CD14-positive monocyte (primary cell): Measurements from ENCODE around the gene LRP6. TPM values are rescaled to one million over a fixed set of nuclear protein-coding genes. Genes with fewer than 3 reads are reported as not detected.

ENCODE experiments used
- DNase-seq, 3 donors: peaks; one replicate each; pipeline ENCODE4 v3.0.0-alpha.2; 2011 to 2022
- H2AFZ ChIP-seq: 2 replicates; pipeline ENCODE4 v1.6.0; 2012; ENCODE audit warnings: mild to moderate bottlenecking, low read depth, low read length, inconsistent platforms; ENCODE audit not compliant: insufficient read depth, poor library complexity, severe bottlenecking
- H3K27ac ChIP-seq, 2 donors: 1 replicate in 1 of 2; 2 replicates in 1 of 2; pipeline ENCODE4 v1.5.1; 2012 to 2013; ENCODE audit warnings: low read length in 2 of 2, control low read depth in 1 of 2, inconsistent platforms in 1 of 2, low read depth in 1 of 2, mild to moderate bottlenecking in 1 of 2
- H3K27me3 ChIP-seq, 2 donors: one replicate each; pipeline versions ENCODE4 v1.6.0 to v1.6.1; 2011 to 2013; ENCODE audit warnings: low read length in 2 of 2; ENCODE audit not compliant: control insufficient read depth in 2 of 2, insufficient read depth in 2 of 2
- H3K36me3 ChIP-seq, 2 donors: replicated peaks in 1 of 2; 1 replicate in 1 of 2; 2 replicates in 1 of 2; pipeline versions ENCODE4 v1.5.1 to v1.6.1; 2012 to 2013; ENCODE audit warnings: low read length in 2 of 2, control low read depth in 1 of 2, inconsistent platforms in 1 of 2, mild to moderate bottlenecking in 1 of 2; ENCODE audit not compliant: insufficient read depth in 2 of 2, control insufficient read depth in 1 of 2
- H3K4me1 ChIP-seq, 2 donors: 1 replicate in 1 of 2; 2 replicates in 1 of 2; pipeline versions ENCODE4 v1.5.1 to v1.6.1; 2012 to 2013; ENCODE audit warnings: low read length in 2 of 2, control low read depth in 1 of 2, inconsistent platforms in 1 of 2, mild to moderate bottlenecking in 1 of 2, moderate library complexity in 1 of 2; ENCODE audit not compliant: insufficient read depth in 2 of 2, control insufficient read depth in 1 of 2
- H3K4me2 ChIP-seq: replicated peaks from 2 replicates; pipeline ENCODE3; 2012; ENCODE audit warnings: low read length, moderate library complexity, mild to moderate bottlenecking; ENCODE audit not compliant: poor library complexity, severe bottlenecking; ENCODE audit errors: extremely low read depth
- H3K4me3 ChIP-seq, 3 experiments: fragments of 200-600 bp in 1 of 3; sonication (generic) in 1 of 3; replicated peaks in 1 of 3; 1 replicate in 2 of 3; 2 replicates in 1 of 3; pipeline ENCODE4 v1.5.1; 2011 to 2013; ENCODE audit warnings: low read length in 3 of 3, mild to moderate bottlenecking in 3 of 3, control low read depth in 2 of 3, low read depth in 2 of 3, inconsistent platforms in 1 of 3, moderate library complexity in 1 of 3
- H3K79me2 ChIP-seq: 2 replicates; pipeline ENCODE4 v1.6.0; 2012; ENCODE audit warnings: mild to moderate bottlenecking, control low read depth, inconsistent platforms, low read length, moderate library complexity; ENCODE audit not compliant: insufficient read depth
- H3K9ac ChIP-seq: 2 replicates; pipeline ENCODE4 v1.6.0; 2017; ENCODE audit warnings: low read length, mild to moderate bottlenecking; ENCODE audit not compliant: insufficient read depth, poor library complexity, severe bottlenecking
- H3K9me3 ChIP-seq, 2 donors: replicated peaks in 1 of 2; 1 replicate in 1 of 2; 2 replicates in 1 of 2; pipeline versions ENCODE4 v1.5.1 to v1.6.1; 2012 to 2013; ENCODE audit warnings: low read length in 2 of 2, control low read depth in 1 of 2; ENCODE audit not compliant: control insufficient read depth in 1 of 2, insufficient read depth in 1 of 2
- H4K20me1 ChIP-seq: 2 replicates; pipeline ENCODE4 v1.6.0; 2012; ENCODE audit warnings: mild to moderate bottlenecking, low read length, control low read depth, moderate library complexity; ENCODE audit not compliant: insufficient read depth
- H3K27ac Mint-ChIP-seq, 7 donors: one replicate each; pipeline ENCODE4 v1.8.0; 2020; ENCODE audit warnings: mild to moderate bottlenecking in 7 of 7, mixed read lengths in 7 of 7, moderate library complexity in 6 of 7, inconsistent platforms in 2 of 7
- H3K27me3 Mint-ChIP-seq, 3 donors: one replicate each; pipeline ENCODE4 v1.8.0; 2021 to 2022; ENCODE audit warnings: low read depth in 3 of 3, mild to moderate bottlenecking in 3 of 3, mixed read lengths in 3 of 3, moderate library complexity in 3 of 3, inconsistent platforms in 1 of 3
- H3K36me3 Mint-ChIP-seq, 2 donors: one replicate each; pipeline ENCODE4 v1.8.0; 2020; ENCODE audit warnings: mixed read lengths in 2 of 2, inconsistent platforms in 1 of 2, mild to moderate bottlenecking in 1 of 2
- H3K4me1 Mint-ChIP-seq: one replicate; pipeline ENCODE4 v1.8.0; 2020; ENCODE audit warnings: mild to moderate bottlenecking, mixed read lengths
- H3K4me3 Mint-ChIP-seq, 2 donors: one replicate each; pipeline ENCODE4 v1.8.0; 2020; ENCODE audit warnings: mild to moderate bottlenecking in 2 of 2, mixed read lengths in 2 of 2, moderate library complexity in 1 of 2
- H3K9me3 Mint-ChIP-seq, 7 donors: one replicate each; pipeline ENCODE4 v1.8.0; 2020 to 2022; ENCODE audit warnings: mixed read lengths in 7 of 7, mild to moderate bottlenecking in 6 of 7, moderate library complexity in 6 of 7, inconsistent platforms in 2 of 7
- WGBS: methylation state at CpG from one replicate; pipeline ENCODE4 v1.1.5; 2013; ENCODE audit warnings: missing lambda C conversion rate; ENCODE audit not compliant: insufficient coverage; 5-methylcytosine and 5-hydroxymethylcytosine counted together
- intact Hi-C, 2 donors: fragments of 100-400 bp; cut with micrococcal nuclease; formaldehyde crosslinking; loops; one replicate each; pipeline versions ENCODE4 v1.15.0 to v1.15.1; 2023
- polyA plus RNA-seq, 3 donors: library from polyadenylated mRNA; depleted of rRNA in 1 of 3; unstranded in 2 of 3; stranded (reverse) in 1 of 3; fragments of 300-500 nt in 2 of 3; fragments of >200 nt in 1 of 3; fragmentation: Illumina TruSeq in 2 of 3; gene quantifications; 1 replicate in 2 of 3; 2 replicates in 1 of 3; pipeline ENCODE4 v1.2.3, GENCODE V29; 2012 to 2021
- TF ChIP-seq, protein P1 (sequence below): fragments of 200-600 bp; IDR thresholded peaks from one replicate; pipeline ENCODE4 v1.8.0; 2022; ENCODE audit warnings: antibody characterized with exemption, mild to moderate bottlenecking

LRP6 gene
- polyA plus RNA-seq, 3 donors: 0.08 TPM; not detected in 2

DNA sequence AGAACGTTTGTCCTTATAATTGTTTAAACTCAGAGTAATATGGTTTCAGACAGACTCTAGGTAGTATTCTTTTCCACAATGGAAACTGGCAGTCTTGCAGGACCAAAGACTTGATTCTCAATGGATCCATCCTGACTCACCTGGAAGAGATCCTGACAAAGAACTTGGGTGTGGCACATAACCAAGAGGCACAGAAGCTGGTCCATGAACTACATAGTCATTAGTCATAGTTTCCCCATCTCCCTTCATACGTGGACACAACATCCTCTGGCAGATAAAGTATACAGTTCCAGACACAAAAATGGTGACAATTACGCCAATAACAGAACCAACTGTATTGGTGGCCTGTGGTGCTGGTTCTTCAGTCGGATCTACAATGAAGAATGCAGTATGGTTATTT, 140.3 kb downstream of the LRP6 start:
- no peak overlapping the region for H3K27ac ChIP-seq
- DNase-seq: no peak
- Mint-ChIP-seq H3K27ac (no peak overlapping the region), H3K36me3 (no peaks in the 10 kb centered on the region), H3K9me3 (peaks cover 0 to 2% (median 0%) of the 10 kb centered on the region in 7 donors), H3K4me3 (no peak overlapping the region), H3K4me1 (peaks cover 17% of the 10 kb centered on the region), H3K27me3 (peaks cover 0 to 8% (median 3%) of the 10 kb centered on the region in 3 donors)
- no peaks in the 10 kb centered on the region for H3K79me2 ChIP-seq
- H3K9me3 ChIP-seq: no peaks in the 10 kb centered on the region
- intact Hi-C loops: no loop called here
- peaks cover 0 to 10% of the 10 kb centered on the region in 2 donors for H3K4me1 ChIP-seq
- H3K4me2 ChIP-seq: no peak overlapping the region
- no peak overlapping the region for H2AFZ ChIP-seq
- H4K20me1 ChIP-seq: no peaks in the 10 kb centered on the region
- TF ChIP-seq, protein P1, sequence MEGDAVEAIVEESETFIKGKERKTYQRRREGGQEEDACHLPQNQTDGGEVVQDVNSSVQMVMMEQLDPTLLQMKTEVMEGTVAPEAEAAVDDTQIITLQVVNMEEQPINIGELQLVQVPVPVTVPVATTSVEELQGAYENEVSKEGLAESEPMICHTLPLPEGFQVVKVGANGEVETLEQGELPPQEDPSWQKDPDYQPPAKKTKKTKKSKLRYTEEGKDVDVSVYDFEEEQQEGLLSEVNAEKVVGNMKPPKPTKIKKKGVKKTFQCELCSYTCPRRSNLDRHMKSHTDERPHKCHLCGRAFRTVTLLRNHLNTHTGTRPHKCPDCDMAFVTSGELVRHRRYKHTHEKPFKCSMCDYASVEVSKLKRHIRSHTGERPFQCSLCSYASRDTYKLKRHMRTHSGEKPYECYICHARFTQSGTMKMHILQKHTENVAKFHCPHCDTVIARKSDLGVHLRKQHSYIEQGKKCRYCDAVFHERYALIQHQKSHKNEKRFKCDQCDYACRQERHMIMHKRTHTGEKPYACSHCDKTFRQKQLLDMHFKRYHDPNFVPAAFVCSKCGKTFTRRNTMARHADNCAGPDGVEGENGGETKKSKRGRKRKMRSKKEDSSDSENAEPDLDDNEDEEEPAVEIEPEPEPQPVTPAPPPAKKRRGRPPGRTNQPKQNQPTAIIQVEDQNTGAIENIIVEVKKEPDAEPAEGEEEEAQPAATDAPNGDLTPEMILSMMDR: no peak
- no CpG with 5 or more reads among the region's 4 CpGs for WGBS
- no peak overlapping the region for H3K9ac ChIP-seq
- no peak overlapping the region for H3K4me3 ChIP-seq
- H3K27me3 ChIP-seq: no peaks in the 10 kb centered on the region
- H3K36me3 ChIP-seq: no peaks in the 10 kb centered on the region

DNA sequence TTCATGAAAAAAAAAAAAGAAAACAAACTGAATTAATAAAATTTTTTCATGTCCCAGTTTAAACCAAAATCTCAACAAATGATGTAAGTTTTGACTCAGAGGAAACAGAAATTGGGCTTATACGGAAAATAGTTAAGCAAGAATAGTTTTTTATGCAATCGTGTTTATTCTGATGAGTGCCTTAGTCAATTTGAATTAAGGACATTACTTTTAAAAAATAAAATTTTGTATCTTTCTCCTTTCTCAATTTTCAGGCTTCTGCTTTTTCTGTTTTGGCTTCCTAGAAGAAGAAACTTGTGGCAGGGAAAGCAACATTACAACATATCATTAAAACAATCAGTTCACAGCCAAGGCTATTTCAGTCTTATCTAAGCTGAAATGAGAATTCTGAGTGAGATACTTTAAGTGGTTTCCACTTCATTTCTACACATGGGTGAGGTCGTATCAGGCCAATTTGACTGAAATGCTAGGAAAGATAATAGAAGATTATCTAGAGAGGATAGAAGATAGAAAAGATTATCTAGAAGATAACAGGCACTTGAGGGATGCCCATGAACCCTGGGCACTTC, 143.7 kb downstream of the LRP6 start:
- no peak overlapping the region for H3K4me2 ChIP-seq
- peaks cover 17% of the 10 kb centered on the region for H3K4me1 Mint-ChIP-seq
- H3K4me1 ChIP-seq: peaks cover 0 to 10% of the 10 kb centered on the region in 2 donors
- intact Hi-C loops: no loop called here
- TF ChIP-seq, protein P1: no peak
- H4K20me1 ChIP-seq: no peaks in the 10 kb centered on the region
- H3K36me3 Mint-ChIP-seq: no peaks in the 10 kb centered on the region
- H3K27me3 ChIP-seq: no peaks in the 10 kb centered on the region
- peak overlapping the region in 2 of 7 donors; percentile 10 to 27 for H3K27ac Mint-ChIP-seq
- H3K79me2 ChIP-seq: no peaks in the 10 kb centered on the region
- no peak overlapping the region for H3K9ac ChIP-seq
- H3K4me3 Mint-ChIP-seq: no peak overlapping the region
- no peaks in the 10 kb centered on the region for H3K9me3 ChIP-seq
- H3K36me3 ChIP-seq: no peaks in the 10 kb centered on the region
- no peak overlapping the region for H3K27ac ChIP-seq
- no peak overlapping the region for H3K4me3 ChIP-seq
- WGBS: no CpG with 5 or more reads among the region's 3 CpGs
- peaks cover 0 to 1% (median 0%) of the 10 kb centered on the region in 3 donors for H3K27me3 Mint-ChIP-seq
- no peak overlapping the region for H2AFZ ChIP-seq
- no peaks in the 10 kb centered on the region for H3K9me3 Mint-ChIP-seq
- DNase-seq: peak in 2 of 3 donors; percentile 4 to 6
